Measurements from ENCODE around the gene PEBP1.
"Not testable (repeated sequence)": the region's sequence is repeated elsewhere in the genome, so short reads cannot be mapped to it uniquely, and the experiment has no call there.

The PEBP1 gene

DNA sequence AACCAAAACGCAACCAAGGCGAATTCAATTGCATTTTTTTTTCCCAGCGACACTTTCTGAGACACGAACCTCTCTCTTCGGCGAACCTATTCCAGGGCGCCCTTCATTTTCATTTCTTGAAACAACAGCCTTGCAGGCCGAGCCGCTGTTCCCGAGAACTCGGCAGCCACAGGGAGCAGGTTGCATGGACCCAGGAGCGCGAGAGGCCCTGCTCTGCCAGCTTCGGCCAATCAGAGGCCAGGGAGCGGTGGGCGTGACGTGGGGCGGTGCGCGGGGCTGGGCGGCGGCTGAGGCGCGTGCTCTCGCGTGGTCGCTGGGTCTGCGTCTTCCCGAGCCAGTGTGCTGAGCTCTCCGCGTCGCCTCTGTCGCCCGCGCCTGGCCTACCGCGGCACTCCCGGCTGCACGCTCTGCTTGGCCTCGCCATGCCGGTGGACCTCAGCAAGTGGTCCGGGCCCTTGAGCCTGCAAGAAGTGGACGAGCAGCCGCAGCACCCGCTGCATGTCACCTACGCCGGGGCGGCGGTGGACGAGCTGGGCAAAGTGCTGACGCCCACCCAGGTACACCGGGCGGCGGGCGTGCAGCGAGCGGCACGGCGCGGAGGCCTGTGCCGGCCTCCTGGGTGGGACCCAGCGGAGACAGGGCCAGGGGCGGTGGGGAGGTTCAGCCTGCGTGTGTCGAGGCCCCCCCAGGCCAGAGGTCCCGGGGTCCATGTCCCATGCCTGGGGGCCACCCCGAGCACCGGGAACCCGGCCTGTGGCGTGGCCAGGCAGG, at the start of gene PEBP1:
PEBP1 (plus strand) TSS at position 337 of the 771 bp plus-strand sequence; CDS start at position 423, 86 bp downstream.
- DNase-seq = peak; percentile 97

- DNase-seq = no peak
These were observed 46.1 kb upstream of the PEBP1 start for GRCh38 chr12:118089782-118090181.

GRCh38 chr12:118094039-118094438, 41.9 kb upstream of the PEBP1 start:
- no peak for DNase-seq

GRCh38 chr12:118098401-118098800, 37.5 kb upstream of the PEBP1 start:
- DNase-seq = no peak

DNA sequence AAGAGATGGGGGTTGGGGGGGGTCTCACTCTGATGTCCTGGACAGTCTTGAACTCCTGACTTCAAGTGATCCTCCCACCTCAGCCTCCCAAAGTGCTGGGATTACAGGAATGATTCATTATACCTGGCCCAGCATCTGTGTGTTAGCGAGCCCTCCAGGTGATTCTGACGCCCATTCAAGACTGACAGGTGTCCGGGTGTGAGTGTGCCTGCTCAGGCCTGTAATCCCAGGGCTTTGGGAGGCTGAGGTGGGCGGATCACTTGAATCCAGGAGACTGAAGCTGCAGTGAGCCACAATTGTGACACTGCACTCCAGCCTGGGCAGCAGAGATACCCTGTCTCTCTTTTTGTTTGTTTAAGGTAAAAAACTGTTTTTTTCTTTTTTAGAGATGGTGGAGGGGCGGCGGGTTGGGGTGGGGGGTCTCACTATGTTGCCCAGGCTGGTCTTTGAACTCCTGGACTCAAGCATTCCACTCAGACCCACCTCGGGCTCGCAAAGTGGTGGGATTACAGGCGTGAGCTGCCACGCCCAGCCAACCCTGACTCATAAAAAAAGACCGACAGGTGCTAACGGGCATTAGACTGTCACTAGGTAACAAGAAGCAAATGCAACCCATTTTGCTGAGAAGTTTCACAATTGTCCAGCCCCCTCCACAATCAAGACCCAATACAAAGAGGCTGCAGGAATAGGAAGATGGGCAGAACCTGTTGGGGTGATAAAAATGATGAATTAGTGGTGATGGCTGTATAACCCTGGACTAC, 36.8 kb upstream of the PEBP1 start:
- no peak for DNase-seq

GRCh38 chr12:118101051-118101450, 34.9 kb upstream of the PEBP1 start:
- no peak for DNase-seq

DNA sequence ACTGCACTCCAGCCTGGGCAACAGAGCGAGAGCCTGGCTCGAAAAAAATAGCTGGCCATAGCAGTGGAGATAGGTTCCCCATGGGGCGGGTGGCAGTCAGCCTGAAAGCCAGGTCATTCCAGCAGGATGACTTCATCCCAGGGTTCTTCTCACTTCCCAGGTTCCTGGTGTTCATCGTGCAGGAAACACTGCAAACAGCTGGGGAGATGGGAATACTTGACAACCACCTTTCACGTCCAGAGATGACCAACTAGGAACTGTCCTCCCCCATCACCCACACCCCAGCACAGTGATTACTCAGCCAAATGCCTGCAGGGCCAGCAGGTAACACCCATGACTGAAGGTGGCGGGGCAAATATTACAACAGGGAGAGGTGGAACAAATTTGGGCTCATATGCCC, 33.9 kb upstream of the PEBP1 start:
- DNase-seq = no peak

- DNase-seq = no peak
These were observed 33.3 kb upstream of the PEBP1 start for GRCh38 chr12:118102609-118103008.

DNA sequence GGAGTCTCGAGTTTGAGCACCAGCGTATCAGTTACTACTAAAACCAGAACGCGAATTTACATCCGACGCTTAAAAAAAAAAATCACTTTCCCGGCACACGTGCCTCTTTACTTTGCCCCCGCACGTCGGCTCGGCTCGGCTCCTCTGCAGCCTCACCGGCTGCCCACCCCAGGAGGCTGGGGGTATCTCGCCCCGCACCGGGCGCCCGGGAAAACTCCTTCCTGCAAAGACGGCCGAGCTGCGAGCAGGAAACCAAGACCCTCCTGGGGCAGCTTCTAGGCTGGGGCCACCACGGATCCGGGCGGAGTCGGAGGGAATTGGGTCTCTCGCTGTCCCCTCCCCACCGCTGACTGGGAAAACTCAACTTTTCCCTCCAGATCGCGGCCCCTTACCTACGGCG, 32.7 kb upstream of the PEBP1 start:
- peak; percentile 29 for DNase-seq

- DNase-seq = peak; percentile 53
These were observed 32.1 kb upstream of the PEBP1 start, which contains the start of gene VSIG10 for GRCh38 chr12:118103601-118104382. Gene VSIG10 (minus strand): TSS chr12:118104011. CDS start chr12:118103671, 340 bp downstream.

- DNase-seq = no peak
These were observed 28.9 kb upstream of the PEBP1 start for GRCh38 chr12:118107011-118107410.

- DNase-seq = no peak
These were observed 28.2 kb upstream of the PEBP1 start for GRCh38 chr12:118107694-118108093.

GRCh38 chr12:118109088-118109487, 26.8 kb upstream of the PEBP1 start:
- DNase-seq = no peak

DNA sequence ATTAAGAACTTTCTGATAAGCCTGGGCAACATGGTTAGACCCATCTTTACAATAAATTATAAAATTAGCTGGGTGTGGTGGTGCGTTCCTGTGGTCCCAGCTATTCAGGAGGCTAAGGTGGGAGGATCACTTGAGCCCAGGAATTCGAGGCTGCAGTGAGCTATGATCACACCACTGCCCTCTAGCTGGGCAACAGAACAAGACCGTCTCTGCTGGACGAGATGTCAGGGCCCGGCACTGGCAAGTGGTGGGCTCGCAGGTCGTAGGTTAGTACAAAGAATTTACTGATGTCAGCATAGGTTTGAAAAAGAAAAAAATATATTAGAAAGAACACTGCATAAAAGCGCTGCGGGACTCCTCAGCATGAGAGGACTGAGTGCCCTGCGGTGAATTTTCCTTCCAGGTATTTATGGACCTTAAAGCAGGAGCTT, 16.5 kb upstream of the PEBP1 start:
- no peak for DNase-seq

- DNase-seq = peak; percentile 78
These were observed 15.2 kb upstream of the PEBP1 start for GRCh38 chr12:118120579-118121363.

DNA sequence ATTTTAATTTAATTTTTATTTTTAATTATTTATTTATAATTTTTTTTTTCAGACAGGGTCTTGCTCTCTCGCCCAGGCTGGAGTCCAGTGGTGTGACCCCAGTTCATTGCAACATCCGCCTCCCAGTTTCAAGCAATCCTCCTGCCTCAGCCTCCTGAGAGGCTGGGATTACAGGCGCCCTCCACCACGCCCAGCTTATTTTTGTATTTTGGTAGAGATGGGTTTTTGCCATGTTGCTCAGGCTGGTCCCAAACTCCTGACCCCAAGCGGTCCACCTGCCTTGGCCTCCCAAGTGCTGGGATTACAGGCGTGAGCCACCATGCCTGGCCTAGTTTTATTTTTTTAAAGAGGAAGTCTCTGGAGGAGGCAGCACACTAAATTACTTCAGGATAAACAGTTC, 13.7 kb upstream of the PEBP1 start:
- no peak for DNase-seq

- no peak for DNase-seq
These were observed 11.5 kb upstream of the PEBP1 start for GRCh38 chr12:118124333-118124874.

DNA sequence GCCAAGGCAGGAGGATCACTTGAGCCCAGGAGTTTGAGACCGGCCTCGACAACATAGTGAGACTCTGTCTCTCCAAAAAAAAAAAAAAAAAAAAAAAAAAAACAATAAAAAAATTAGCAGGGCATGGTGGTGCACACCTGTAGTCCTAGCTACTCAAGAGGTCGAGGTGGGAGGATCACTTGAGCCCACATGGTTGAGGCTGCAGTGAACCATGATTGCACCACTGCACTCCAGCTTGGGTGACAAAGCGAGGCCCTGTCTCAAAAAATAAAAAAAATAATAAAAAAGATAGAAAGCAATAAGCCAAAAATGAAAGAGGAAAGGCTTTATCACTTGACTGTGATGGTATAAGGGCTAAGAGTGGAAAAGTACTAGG, 10.2 kb upstream of the PEBP1 start:
- no peak for DNase-seq

DNA sequence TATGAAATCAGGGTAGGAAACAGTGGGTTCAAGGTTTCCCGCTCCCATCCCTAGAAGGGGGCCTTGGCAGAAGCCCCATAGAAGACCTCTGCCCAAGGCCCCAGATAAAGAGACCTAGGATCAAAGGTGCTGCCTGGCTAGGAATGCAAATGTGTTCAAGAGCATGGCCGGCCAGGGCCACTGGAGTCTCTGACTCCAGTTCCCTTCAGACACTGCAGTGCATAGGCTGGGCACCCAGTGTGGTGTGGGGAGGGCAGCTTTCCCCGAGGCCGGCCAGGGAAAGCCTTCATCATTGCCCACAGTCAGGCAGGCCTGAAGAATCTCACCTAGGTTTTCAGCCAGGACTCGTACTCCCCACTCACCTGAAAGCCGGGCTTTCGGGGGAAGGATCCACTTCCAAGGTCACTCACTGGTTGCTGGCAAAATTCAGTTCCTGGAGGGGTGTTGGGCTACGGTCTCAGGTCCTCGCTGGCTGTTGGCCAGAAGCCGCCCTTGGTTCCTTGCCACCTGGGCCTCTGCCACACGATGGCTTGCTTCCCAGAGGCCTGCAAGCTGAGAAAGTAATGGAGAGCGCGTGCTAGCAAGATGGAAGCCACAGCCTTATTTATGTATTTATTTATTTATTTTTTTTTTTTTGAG, 9.7 kb upstream of the PEBP1 start:
- no peak for DNase-seq

DNA sequence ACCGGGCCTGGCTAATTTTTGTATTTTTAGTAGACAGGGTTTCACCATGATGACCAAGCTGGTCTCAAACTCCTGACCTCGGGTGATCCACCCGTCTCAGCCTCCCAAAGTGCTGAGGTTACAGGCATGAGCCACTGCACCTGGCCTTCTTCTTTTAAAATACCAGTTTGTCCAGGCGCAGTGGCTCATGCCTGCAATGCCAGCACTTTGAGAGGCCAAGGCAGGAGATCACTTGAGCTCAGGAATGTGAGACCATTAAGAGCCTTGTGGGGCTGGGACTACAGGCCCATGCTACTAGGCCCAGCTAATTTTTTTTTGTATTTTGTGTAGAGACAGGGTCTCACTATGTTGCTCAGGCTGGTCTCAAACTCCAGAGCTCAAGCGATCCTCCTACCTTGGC, 8.1 kb upstream of the PEBP1 start:
- DNase-seq = no peak

DNA sequence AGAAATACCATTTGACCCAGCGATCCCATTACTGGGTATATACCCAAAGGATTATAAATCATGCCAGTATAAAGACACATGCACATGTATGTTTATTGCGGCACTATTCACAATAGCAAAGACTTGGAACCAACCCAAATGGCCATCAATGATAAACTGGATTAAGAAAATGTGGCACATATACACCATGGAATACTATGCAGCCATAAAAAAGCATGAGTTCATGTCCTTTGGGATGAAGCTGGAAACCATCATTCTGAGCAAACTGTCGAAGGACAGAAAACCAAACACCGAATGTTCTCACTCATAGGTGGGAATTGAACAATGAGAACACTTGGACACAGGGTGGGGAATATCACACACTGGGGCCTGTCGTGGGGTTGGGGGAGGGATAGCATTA, 6.5 kb upstream of the PEBP1 start:
- not testable (repeated sequence) for DNase-seq

DNA sequence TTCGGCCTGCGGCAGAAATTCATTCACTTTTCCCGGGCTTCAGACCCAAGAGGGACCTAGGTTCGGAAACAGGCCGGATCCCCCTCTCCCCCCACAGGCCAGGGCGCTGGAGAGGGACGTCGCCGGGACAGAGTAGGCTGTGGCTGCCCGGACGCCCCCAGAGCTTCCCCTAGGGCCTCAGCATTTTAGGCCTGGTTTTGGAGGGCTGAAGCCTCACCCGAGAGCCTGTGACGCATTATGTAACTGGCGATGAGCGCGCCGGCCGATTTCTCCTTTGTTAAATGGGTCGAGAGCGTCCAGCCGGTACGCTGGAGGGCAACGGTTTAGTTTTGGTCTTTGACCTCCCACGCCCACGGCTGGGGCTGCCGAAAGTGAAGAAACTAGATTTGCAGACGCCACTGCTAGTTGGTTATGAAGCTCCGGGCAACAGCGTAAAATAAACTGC, 657 bp downstream of the PEBP1 start:
- DNase-seq = peak; percentile 67

Data from stimulated activated CD4-positive, alpha-beta T cell treated with anti-CD3 and anti-CD28 coated beads, Interleukin-15, amount 100 ng/mL, for 24 hours (primary cell).